GM06990 (cell line): Measurements from ENCODE around the gene GPC6.

ENCODE experiments used
- DNase-seq: peaks from one replicate; pipeline ENCODE4 v3.0.0-alpha.2; 2011; ENCODE audit not compliant: insufficient read length; ENCODE audit errors: extremely low read depth
- H3K27me3 ChIP-seq: replicated peaks from 2 replicates; pipeline ENCODE4 v1.6.0; 2011; ENCODE audit warnings: low read length; ENCODE audit not compliant: control insufficient read depth, insufficient read depth
- H3K36me3 ChIP-seq: 2 replicates; pipeline ENCODE4 v1.5.1; 2011; ENCODE audit warnings: low read length; ENCODE audit not compliant: control insufficient read depth, insufficient read depth
- H3K4me3 ChIP-seq: replicated peaks from 2 replicates; pipeline ENCODE4 v1.5.1; 2011; ENCODE audit warnings: low read depth, mild to moderate bottlenecking, control low read depth, low read length
- CTCF ChIP-seq: IDR thresholded peaks from 2 replicates; pipeline ENCODE4 v1.5.1; 2011; ENCODE audit warnings: low read length, control low read depth, mild to moderate bottlenecking, inconsistent platforms; ENCODE audit not compliant: insufficient read depth, poor library complexity, severe bottlenecking

GPC6 gene

GRCh38 chr13:94242554-94242953, 1015.9 kb downstream of the GPC6 start:
- TF ChIP-seq CTCF: no peak
- H3K36me3 ChIP-seq: no peaks in the 10 kb centered on the region
- DNase-seq: no peak
- no peak overlapping the region for H3K4me3 ChIP-seq
- H3K27me3 ChIP-seq: no peaks in the 10 kb centered on the region

GRCh38 chr13:94243551-94243950, 1016.9 kb downstream of the GPC6 start:
- Histone ChIP-seq H3K36me3 (no peaks in the 10 kb centered on the region), H3K4me3 (no peak overlapping the region), H3K27me3 (no peaks in the 10 kb centered on the region)
- no peak for TF ChIP-seq CTCF
- no peak for DNase-seq

GRCh38 chr13:94246495-94246894, 1019.9 kb downstream of the GPC6 start:
- no peaks in the 10 kb centered on the region for H3K27me3 ChIP-seq
- no peak for TF ChIP-seq CTCF
- H3K36me3 ChIP-seq: no peaks in the 10 kb centered on the region
- no peak for DNase-seq
- no peak overlapping the region for H3K4me3 ChIP-seq

GRCh38 chr13:94247890-94248289, 1021.3 kb downstream of the GPC6 start:
- TF ChIP-seq CTCF: no peak
- H3K36me3 ChIP-seq: no peaks in the 10 kb centered on the region
- no peak overlapping the region for H3K4me3 ChIP-seq
- H3K27me3 ChIP-seq: no peaks in the 10 kb centered on the region; the same call in 1 of the 2 replicates
- DNase-seq: no peak

GRCh38 chr13:94248454-94249228, 1022.0 kb downstream of the GPC6 start:
- no peak overlapping the region for H3K4me3 ChIP-seq
- DNase-seq: no peak
- no peaks in the 10 kb centered on the region for H3K36me3 ChIP-seq
- TF ChIP-seq CTCF: no peak
- no peaks in the 10 kb centered on the region; the same call in 1 of the 2 replicates for H3K27me3 ChIP-seq

- TF ChIP-seq CTCF: no peak
- Histone ChIP-seq H3K27me3 (no peaks in the 10 kb centered on the region; the same call in 1 of the 2 replicates), H3K36me3 (no peaks in the 10 kb centered on the region), H3K4me3 (no peak overlapping the region)
- DNase-seq: no peak
Measured at GRCh38 chr13:94249512-94249911, 1022.9 kb downstream of the GPC6 start.
